Naive B cell (primary cell): Measurements from ENCODE around the gene RREB1. TPM values are rescaled to one million over a fixed set of nuclear protein-coding genes. Genes with fewer than 3 reads are reported as not detected.

Experiments
- ATAC-seq, 2 donors: fragments of 150-1000 bp; cut with Tn5 transposase; 2 replicates each; pipeline ENCODE4 v1.10.0; 2021; ENCODE audit warnings: low read depth in 2 of 2, mild to moderate bottlenecking in 2 of 2, moderate library complexity in 2 of 2
- DNase-seq: peaks from one replicate; pipeline ENCODE4 v3.0.0; 2022
- H3K27ac Mint-ChIP-seq, 6 donors: one replicate each; pipeline ENCODE4 v1.8.0; 2020 to 2022; ENCODE audit warnings: mild to moderate bottlenecking in 6 of 6, mixed read lengths in 6 of 6, moderate library complexity in 5 of 6, inconsistent platforms in 2 of 6
- H3K27me3 Mint-ChIP-seq, 3 donors: one replicate each; pipeline ENCODE4 v1.8.0; 2021 to 2022; ENCODE audit warnings: mixed read lengths in 3 of 3, mild to moderate bottlenecking in 1 of 3
- H3K36me3 Mint-ChIP-seq, 2 donors: one replicate each; pipeline ENCODE4 v1.8.0; 2020 to 2022; ENCODE audit warnings: mixed read lengths in 2 of 2, inconsistent platforms in 1 of 2, mild to moderate bottlenecking in 1 of 2
- H3K4me1 Mint-ChIP-seq, 3 donors: one replicate each; pipeline ENCODE4 v1.8.0; 2020 to 2022; ENCODE audit warnings: mixed read lengths in 3 of 3, inconsistent platforms in 1 of 3, mild to moderate bottlenecking in 1 of 3, moderate library complexity in 1 of 3
- H3K4me3 Mint-ChIP-seq, 8 donors: one replicate each; pipeline ENCODE4 v1.8.0; 2020 to 2022; ENCODE audit warnings: mild to moderate bottlenecking in 8 of 8, mixed read lengths in 8 of 8, moderate library complexity in 8 of 8, inconsistent platforms in 2 of 8
- H3K9me3 Mint-ChIP-seq, 7 donors: one replicate each; pipeline ENCODE4 v1.8.0; 2020 to 2022; ENCODE audit warnings: mixed read lengths in 7 of 7, mild to moderate bottlenecking in 5 of 7, inconsistent platforms in 2 of 7, moderate library complexity in 1 of 7
- polyA plus RNA-seq, 6 donors: library from polyadenylated mRNA; unstranded; fragments of 300-500 nt; fragmentation: Illumina TruSeq; gene quantifications; one replicate each; pipeline ENCODE4 v1.2.3, GENCODE V29; 2021; ENCODE audit warnings: low read depth in 6 of 6

The RREB1 gene
- polyA plus RNA-seq, 6 donors from 2014 or later = 1.5 to 9.9 (median 5.2) TPM

DNA sequence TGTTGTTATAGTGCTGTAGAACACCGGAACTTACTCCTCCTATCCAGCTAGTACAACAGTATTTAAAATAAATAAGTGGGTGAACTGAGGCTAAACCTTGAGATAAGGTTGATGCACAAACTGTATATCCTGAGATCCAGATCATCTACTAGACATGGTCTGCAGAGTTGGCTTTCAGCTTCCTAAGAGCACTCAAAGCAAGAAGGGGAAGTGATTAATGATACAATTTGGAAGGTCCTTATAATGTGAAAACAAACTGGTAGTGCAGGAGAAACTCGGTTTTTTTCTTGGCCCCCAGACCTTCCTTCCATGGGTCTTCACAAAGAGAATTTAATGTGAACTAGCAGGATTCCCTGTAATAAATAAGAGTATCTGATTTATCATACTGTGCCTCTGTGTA is 27.4 kb upstream of the RREB1 start:
- no peak overlapping the region for H3K4me3 Mint-ChIP-seq
- no peaks in the 10 kb centered on the region for H3K27me3 Mint-ChIP-seq
- DNase-seq (no peak), ATAC-seq (no peak)
- no peaks in the 10 kb centered on the region for H3K9me3 Mint-ChIP-seq
- no peak overlapping the region for H3K27ac Mint-ChIP-seq
- peaks cover 0 to 2% (median 0%) of the 10 kb centered on the region in 3 donors for H3K4me1 Mint-ChIP-seq
- H3K36me3 Mint-ChIP-seq = no peaks in the 10 kb centered on the region

DNA sequence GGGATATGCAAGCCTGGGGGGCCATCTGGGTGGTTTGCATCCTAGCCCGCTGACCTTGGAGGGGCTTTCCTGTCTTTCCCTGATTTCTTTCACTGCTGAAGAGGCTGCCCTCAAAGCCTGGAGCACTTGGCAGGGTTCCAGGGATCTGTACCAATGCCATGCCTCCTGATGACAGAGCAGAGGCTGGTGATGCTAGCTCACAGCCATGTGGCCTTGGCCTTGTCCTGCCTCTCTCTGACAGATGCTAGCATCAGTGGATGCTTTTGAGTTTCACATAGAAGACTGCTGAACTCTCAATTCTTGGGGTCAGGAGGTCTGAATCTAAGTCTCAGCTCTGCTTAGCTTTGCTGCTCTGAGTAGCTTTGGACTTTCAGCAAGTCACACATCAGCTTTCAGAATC is 21.9 kb upstream of the RREB1 start:
- Mint-ChIP-seq H3K4me1 (peaks cover 9 to 32% (median 24%) of the 10 kb centered on the region in 3 donors), H3K27ac (peak overlapping the region in 3 of 6 donors; percentile 67 to 96 (median 94)), H3K4me3 (peak overlapping the region in 5 of 8 donors; percentile 71 to 93 (median 91)), H3K9me3 (no peaks in the 10 kb centered on the region), H3K27me3 (no peaks in the 10 kb centered on the region), H3K36me3 (no peaks in the 10 kb centered on the region)
- peak; percentile 20 to 22 for ATAC-seq
- no peak for DNase-seq

DNA sequence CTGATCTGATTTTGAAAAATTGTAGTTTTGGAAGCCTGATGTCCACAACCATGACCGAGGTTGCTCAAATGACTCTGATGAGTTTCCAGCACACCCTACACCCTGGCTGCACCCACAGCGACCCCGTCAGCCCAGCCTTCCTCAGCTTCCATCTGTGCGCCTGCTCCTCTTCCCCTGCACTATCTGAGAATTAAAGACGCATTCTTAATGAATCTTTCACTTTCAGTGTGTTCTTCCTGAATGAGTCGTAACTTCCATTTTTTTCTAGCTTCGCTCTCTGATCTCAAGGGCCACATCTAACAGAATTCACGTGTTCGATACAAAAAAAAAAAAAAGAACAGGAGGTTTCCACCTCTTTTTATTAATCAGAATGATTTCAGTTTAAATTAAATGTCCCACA is 21.3 kb upstream of the RREB1 start:
- peak overlapping the region; percentile 69 to 93 (median 90) for H3K4me3 Mint-ChIP-seq
- DNase-seq = peak; percentile 47
- H3K4me1 Mint-ChIP-seq = peaks cover 9 to 32% (median 24%) of the 10 kb centered on the region in 3 donors
- H3K27me3 Mint-ChIP-seq = no peaks in the 10 kb centered on the region
- H3K9me3 Mint-ChIP-seq = no peaks in the 10 kb centered on the region
- peak; percentile 88 to 92 for ATAC-seq
- peak overlapping the region; percentile 1 to 96 (median 84) for H3K27ac Mint-ChIP-seq
- H3K36me3 Mint-ChIP-seq = no peaks in the 10 kb centered on the region

DNA sequence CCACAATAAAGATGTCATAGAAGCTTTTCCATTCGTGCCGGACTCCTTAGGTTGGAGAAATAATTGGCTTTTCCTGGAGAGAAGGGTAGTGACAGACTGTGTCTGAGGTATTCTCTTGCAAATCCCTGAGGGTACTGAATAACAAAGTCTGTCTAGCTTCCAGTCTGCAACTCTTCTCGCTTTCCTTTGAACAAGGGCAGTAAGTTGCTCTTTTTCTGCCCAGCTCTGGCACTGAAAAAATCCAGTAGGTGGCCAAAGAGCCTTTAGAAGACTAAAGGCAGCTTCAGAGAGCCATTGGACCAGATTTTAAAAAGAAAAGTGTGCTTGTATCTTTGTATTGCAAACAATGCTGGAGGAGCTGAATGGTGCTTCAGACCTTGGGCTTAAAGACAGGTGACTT is 20.7 kb upstream of the RREB1 start:
- DNase-seq = no peak
- ATAC-seq = no peak
- H3K27ac Mint-ChIP-seq = peak overlapping the region in 5 of 6 donors; percentile 67 to 96 (median 90)
- no peaks in the 10 kb centered on the region for H3K27me3 Mint-ChIP-seq
- peak overlapping the region; percentile 69 to 93 (median 90) for H3K4me3 Mint-ChIP-seq
- H3K9me3 Mint-ChIP-seq = no peaks in the 10 kb centered on the region
- H3K4me1 Mint-ChIP-seq = peaks cover 9 to 32% (median 24%) of the 10 kb centered on the region in 3 donors
- no peaks in the 10 kb centered on the region for H3K36me3 Mint-ChIP-seq

DNA sequence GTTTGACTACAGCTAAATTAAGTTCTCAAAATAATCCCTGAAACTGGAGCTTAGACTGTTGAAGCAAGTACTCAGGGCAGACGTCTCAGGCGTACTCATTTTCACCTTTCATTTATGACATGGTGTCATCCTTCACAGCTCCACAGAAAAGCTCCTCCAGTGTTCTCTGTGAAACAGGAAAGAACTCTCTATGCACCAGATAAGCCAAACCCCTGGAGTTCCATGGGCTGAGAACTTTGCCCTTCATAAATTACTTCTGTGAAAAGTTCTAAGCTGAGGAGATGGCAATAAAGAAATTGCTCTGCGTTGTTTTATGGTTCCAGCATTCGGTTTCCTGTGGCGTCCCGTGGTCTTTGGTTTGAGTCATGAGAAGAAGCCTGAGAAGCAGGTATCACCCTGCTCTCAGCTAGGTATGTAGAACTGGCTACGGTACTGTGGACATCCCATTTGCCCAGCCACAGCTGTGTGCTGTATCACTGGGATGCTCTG is 20.2 kb upstream of the RREB1 start:
- Mint-ChIP-seq H3K27me3 (no peaks in the 10 kb centered on the region), H3K9me3 (no peaks in the 10 kb centered on the region), H3K36me3 (no peaks in the 10 kb centered on the region), H3K4me3 (peak overlapping the region; percentile 69 to 93 (median 90)), H3K27ac (peak overlapping the region in 4 of 6 donors; percentile 42 to 96 (median 78)), H3K4me1 (peaks cover 9 to 32% (median 24%) of the 10 kb centered on the region in 3 donors)
- peak in 1 of 2 donors; percentile 18 for ATAC-seq
- DNase-seq = no peak

DNA sequence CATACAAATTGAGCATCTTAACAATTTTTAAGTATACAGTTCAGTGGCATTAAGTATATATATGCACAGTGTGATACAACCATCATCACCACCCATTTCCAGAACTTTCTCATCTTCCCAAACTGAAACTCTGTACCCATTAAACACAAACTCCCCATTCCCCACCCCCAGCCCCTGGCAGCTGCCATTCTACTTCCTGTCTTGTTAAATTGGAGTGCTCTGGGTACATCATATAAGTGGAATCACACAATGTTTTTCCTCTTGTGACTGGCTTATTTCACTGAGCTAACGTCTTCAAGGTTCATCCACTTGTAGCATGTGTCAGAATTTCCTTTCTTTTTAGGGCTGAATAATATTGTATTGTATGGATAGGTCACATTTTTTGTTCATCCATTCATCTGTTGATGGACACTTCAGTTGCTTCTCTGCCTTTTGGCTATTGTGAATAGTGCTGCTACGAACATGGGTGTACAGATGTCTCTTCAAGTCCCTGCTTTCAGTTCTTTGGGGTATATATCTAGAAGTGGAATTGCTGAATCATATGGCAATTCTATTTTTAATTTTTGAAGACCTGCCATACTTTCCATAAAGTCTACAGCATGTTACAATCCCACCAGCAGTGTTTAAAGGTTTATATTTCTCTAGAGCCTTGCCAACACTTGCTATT is 19.6 kb upstream of the RREB1 start:
- H3K4me1 Mint-ChIP-seq = peaks cover 9 to 32% (median 24%) of the 10 kb centered on the region in 3 donors
- no peak for DNase-seq
- peak overlapping the region in 2 of 6 donors; percentile 42 to 96 for H3K27ac Mint-ChIP-seq
- no peaks in the 10 kb centered on the region for H3K36me3 Mint-ChIP-seq
- H3K9me3 Mint-ChIP-seq = no peaks in the 10 kb centered on the region
- no peak for ATAC-seq
- peak overlapping the region in 4 of 8 donors; percentile 61 to 91 (median 70) for H3K4me3 Mint-ChIP-seq
- no peaks in the 10 kb centered on the region for H3K27me3 Mint-ChIP-seq

DNA sequence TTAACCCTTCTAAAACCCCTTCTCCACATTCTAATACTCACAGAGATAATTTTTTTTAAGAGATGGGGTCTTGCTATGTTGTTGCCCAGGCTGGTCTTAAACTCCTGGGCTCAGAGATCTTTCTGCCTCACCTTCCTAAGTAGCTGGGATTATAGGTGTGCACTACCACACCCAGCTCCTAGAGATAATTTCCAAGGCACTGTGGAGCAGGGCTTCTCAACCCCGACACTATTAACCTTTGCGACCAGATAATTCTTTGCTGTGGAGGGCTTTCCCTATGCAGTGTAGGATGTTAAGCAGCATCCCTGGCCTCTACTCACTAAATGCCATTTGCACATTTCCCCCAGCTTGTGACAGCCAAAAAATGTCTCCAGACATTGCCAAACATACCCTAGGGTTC is 8.8 kb upstream of the RREB1 start:
- Mint-ChIP-seq H3K4me1 (peaks cover 11 to 23% (median 22%) of the 10 kb centered on the region in 3 donors), H3K27ac (peak overlapping the region in 1 of 6 donors; percentile 27), H3K4me3 (no peak overlapping the region), H3K36me3 (no peaks in the 10 kb centered on the region), H3K27me3 (no peaks in the 10 kb centered on the region), H3K9me3 (no peaks in the 10 kb centered on the region)
- DNase-seq = no peak
- ATAC-seq = no peak

DNA sequence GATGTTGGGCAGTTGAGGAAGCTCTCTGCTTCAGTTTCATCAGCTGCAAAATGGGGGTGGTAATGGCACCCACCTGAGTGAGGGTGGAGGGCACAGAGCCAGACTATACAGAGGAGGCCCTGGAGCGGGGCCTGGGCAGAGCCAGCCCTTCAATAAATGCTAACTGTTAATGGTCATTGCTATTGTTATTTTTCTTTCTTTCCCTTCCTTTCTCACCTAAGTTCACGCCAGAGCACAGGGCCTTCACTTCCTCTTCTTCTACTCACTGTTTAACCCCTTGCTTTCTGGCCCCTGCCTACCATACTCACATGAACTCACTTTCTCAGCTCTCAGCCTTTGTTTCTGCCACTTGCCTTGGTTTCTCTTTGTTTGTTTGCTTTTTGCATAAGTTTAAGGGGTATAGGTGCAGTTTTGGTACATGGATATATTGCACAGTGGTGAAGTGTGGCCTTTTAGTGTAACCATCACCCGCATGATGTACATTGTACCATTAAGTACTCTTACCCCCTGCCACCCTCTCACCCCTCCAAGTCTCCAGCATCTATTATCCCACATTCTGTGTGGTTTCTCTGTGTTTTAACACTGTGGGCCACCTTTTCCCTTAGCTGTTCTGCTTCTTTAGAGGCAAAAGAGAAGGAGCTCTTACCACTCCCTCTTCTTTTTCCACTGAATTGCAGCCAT is 7.5 kb upstream of the RREB1 start:
- ATAC-seq = peak; percentile 64 to 71
- no peaks in the 10 kb centered on the region for H3K36me3 Mint-ChIP-seq
- peak overlapping the region in 1 of 8 donors; percentile 2 for H3K4me3 Mint-ChIP-seq
- no peaks in the 10 kb centered on the region for H3K27me3 Mint-ChIP-seq
- H3K4me1 Mint-ChIP-seq = peaks cover 11 to 23% (median 22%) of the 10 kb centered on the region in 3 donors
- H3K9me3 Mint-ChIP-seq = no peaks in the 10 kb centered on the region
- peak overlapping the region in 2 of 6 donors; percentile 1 to 58 for H3K27ac Mint-ChIP-seq
- no peak for DNase-seq

DNA sequence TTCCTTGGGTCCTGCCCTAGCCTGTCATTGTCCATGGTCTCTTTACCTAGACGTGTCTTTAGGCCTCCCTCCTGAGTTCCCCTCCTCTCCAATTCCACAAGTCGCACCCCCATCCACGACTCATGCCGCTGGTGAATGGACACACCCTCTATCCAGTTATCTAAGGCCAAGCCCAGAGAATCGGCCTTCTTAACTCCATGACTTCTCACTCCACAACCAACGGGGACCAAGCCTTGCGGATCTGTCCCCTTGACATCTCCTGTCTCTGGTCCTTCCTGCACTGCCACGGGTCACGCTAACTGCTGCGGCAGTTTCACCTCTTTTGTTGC is 7.0 kb upstream of the RREB1 start:
- ATAC-seq (no peak), DNase-seq (no peak)
- H3K9me3 Mint-ChIP-seq = no peaks in the 10 kb centered on the region
- no peaks in the 10 kb centered on the region for H3K36me3 Mint-ChIP-seq
- H3K27me3 Mint-ChIP-seq = no peaks in the 10 kb centered on the region
- peaks cover 11 to 23% (median 22%) of the 10 kb centered on the region in 3 donors for H3K4me1 Mint-ChIP-seq
- peak overlapping the region in 1 of 6 donors; percentile 49 for H3K27ac Mint-ChIP-seq
- no peak overlapping the region for H3K4me3 Mint-ChIP-seq

DNA sequence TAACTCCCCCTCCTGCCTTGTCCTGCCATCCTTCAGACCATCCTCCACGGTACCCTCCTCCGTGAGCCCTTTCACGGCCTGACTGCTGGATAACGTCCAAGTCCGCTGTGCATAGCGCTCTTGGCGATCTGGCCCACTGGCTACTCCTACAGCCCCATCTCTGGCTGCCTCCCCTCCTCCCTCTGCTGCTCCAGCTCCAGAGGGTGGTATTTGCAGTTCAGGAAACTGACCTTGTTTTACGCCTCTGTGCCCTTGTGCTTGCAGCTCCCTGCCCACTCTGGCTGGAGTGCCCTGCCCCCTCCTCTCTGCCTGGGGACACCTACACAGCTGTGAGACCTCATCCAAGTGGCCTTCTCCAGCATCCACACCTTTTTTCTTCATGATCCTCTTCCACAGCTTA is 6.5 kb upstream of the RREB1 start:
- Mint-ChIP-seq H3K27me3 (no peaks in the 10 kb centered on the region), H3K36me3 (no peaks in the 10 kb centered on the region), H3K4me1 (peaks cover 14 to 25% (median 22%) of the 10 kb centered on the region in 3 donors), H3K27ac (peak overlapping the region in 2 of 6 donors; percentile 7 to 93), H3K9me3 (no peaks in the 10 kb centered on the region), H3K4me3 (no peak overlapping the region)
- ATAC-seq = no peak
- DNase-seq = no peak

DNA sequence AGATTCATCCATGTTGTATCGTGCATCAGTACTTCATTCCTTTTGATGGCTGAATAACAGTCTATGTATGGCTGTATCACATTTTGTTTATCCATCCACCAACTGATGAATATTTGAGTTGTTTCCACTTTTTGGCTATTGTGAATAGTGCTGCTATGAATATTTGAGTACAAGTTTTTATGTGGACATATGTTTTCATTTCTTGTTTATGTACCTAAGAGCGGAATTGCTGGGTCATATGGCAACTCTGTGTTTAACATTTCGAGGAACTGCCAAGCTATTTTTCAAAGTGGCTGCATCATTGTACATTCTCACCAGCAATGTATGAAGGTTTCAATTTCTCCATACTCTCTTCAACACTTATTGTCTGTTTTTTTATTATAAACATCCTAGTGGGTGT is 3.0 kb upstream of the RREB1 start:
- Mint-ChIP-seq H3K27me3 (no peaks in the 10 kb centered on the region), H3K27ac (peak overlapping the region in 1 of 6 donors; percentile 2), H3K4me1 (peaks cover 25 to 29% (median 28%) of the 10 kb centered on the region in 3 donors), H3K4me3 (peak overlapping the region in 1 of 8 donors; percentile 22), H3K36me3 (no peaks in the 10 kb centered on the region), H3K9me3 (no peaks in the 10 kb centered on the region)
- DNase-seq (no peak), ATAC-seq (no peak)

DNA sequence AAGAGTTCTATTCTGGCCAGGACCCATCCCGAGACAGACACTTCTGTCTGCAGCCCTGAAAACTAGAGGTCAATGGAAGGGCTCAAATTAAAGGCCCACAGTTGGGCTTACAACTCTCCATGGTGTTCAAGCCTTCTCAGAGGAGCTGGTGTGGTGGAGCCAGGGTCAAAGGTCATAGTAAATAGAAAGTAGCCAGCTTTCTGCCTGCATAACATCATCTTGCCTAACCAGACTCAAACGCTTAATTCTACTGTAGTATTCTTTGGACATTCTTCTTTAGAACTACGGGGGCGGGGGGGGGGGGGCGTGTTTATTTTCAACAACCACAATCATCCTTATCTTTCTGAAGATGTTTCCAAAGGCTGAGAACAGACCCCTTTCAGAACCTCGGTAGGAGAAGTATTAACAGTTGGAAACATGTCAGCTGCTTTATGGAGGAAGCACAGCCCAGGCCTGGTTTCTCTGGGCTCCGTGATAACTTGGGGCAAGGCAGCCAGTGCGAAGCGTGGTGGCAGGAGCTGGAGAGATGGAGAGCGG is 1.5 kb upstream of the RREB1 start:
- Mint-ChIP-seq H3K4me1 (peaks cover 20 to 27% (median 25%) of the 10 kb centered on the region in 3 donors), H3K4me3 (peak overlapping the region; percentile 94 to 99 (median 96)), H3K27me3 (no peaks in the 10 kb centered on the region), H3K27ac (peak overlapping the region in 5 of 6 donors; percentile 81 to 96 (median 92)), H3K9me3 (no peaks in the 10 kb centered on the region), H3K36me3 (no peaks in the 10 kb centered on the region)
- ATAC-seq (peak in 1 of 2 donors; percentile 1), DNase-seq (no peak)

DNA sequence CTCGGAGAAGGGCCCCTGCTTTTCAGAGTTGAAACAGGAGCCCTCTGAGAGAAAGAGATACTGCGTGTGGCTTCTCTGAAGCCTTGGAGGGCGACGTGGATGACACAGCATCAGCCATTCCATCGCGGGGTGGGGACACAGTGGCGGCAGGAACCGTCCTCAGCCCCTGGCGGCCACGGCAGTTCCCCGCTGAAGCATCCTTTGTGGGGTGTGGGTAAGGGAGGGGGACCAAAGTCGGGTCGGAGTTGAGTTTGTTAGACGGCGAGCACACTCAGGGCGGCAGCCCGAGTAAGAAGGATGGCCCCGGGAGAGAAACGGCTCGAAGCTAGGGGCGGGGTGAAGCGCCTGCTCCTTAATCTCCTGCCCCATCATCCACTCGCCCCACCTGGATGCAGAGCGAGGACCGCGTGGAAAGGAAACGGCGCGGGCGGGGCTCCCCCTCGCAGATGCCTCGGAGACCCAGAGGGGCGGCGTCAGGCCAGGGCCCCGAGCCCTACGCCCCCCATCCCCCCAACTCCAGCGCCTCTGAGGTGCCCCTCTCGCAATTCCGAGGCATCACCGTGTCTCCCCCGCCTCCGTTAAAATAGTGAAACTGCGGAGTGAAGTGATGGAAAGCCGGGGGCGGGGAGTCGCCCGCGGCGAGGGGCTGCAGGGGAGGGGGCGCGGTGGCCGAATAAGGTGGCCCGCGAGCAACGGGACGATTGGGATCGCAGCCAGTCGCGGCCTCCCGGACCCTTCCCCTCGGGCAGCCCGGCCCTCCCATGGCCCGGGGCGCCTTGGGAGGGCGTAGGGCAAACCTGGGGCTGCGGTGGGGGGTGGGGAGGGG is 796 bp upstream of the RREB1 start:
- Mint-ChIP-seq H3K9me3 (no peaks in the 10 kb centered on the region), H3K27me3 (no peaks in the 10 kb centered on the region), H3K4me3 (peak overlapping the region; percentile 94 to 99 (median 96)), H3K36me3 (no peaks in the 10 kb centered on the region), H3K27ac (peak overlapping the region; percentile 81 to 96 (median 92)), H3K4me1 (peaks cover 17 to 29% (median 29%) of the 10 kb centered on the region in 3 donors)
- peak; percentile 60 for DNase-seq
- peak; percentile 71 to 72 for ATAC-seq
